NCI-H2227 treated with DMSO at 0.1 percent for 48 hours (cell line): ENCODE measurements around the gene MYO10.
"Not testable (repeated sequence)": the region's sequence is repeated elsewhere in the genome, so short reads cannot be mapped to it uniquely, and the experiment has no call there.

Source experiments
- DNase-seq: peaks from one replicate; lab custom pipeline; 2025; lab: John Stamatoyannopoulos, UW

Gene MYO10

GRCh38 chr5:16781828-16782626, 154.1 kb downstream of the MYO10 start:
- no peak for DNase-seq

DNA sequence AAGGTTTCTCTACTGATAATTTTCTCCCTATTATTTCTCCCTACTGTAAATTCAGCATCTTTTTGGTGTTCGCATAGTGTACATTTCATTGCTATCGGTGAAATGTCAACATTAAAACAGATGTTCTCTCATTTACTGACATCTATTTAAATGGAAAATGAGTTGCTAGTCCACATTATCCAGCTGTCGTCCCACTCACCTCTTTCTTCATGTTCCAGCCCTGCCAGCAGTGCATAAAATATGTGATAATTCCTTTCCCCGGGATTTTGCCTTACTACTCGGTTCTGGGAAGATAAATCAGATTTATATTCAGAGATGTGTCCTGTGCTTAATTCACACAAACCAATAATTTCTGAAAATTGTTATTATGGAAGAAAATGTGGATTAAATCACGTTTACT, 155.8 kb downstream of the MYO10 start:
- DNase-seq: no peak

GRCh38 chr5:16777432-16777831, 158.7 kb downstream of the MYO10 start:
- no peak for DNase-seq

- peak; percentile 40 for DNase-seq
Observed at GRCh38 chr5:16776611-16777251, 159.4 kb downstream of the MYO10 start.

GRCh38 chr5:16774806-16775205, 161.3 kb downstream of the MYO10 start:
- DNase-seq: no peak

GRCh38 chr5:16773991-16774390, 162.1 kb downstream of the MYO10 start:
- peak; percentile 60 for DNase-seq

DNA sequence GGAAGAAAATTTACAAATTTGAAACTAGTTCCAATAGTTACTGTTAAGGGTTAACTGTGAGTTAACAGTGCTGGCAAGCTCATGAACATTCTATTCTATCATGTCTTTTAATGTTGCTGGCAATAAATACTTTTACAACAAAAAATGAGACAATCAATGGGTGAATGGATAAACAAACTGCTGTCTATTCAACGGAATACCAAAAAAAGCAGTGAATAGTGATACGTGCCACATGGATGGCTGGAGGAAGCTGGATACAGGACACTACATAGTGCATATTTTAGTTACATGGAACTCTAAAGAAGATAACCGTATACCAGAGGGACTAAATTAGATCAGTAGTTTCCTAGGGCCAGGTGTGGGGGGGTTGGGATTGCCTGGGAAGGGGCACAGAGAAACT, 163.5 kb downstream of the MYO10 start:
- DNase-seq: no peak

- no peak for DNase-seq
Observed at GRCh38 chr5:16768184-16768583, 167.9 kb downstream of the MYO10 start.

- DNase-seq: no peak
Observed at GRCh38 chr5:16763211-16763610, 172.9 kb downstream of the MYO10 start.

DNA sequence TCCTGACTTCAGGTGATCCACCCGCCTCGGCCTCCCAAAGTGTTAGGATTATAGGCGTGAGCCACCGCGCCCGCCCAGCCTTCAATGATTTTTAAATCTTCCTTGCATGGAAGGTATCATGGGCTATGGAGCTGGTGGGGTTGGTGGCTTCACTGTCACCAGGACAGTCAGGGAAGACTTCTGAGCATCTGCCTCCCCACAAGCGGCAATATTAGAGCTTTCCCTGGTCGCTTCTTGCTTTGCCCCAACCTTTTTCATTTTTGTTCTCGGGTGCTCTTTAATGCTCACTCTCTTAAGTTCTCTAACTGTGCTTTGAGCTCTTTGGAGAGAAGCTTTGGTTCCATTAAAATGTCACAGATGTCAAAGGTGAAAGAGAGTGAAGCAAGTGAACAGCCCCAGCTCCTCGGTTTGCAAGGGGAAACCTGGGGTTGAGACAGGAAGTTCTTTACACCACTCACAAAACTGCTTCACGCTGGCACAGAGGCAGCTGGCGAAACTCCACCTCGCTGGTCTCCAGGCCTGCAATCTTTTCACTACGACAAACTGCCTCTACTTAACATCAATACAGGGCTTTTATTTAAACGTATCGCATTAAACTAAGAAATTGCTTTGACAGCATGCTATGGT, 176.8 kb downstream of the MYO10 start:
- no peak for DNase-seq

DNA sequence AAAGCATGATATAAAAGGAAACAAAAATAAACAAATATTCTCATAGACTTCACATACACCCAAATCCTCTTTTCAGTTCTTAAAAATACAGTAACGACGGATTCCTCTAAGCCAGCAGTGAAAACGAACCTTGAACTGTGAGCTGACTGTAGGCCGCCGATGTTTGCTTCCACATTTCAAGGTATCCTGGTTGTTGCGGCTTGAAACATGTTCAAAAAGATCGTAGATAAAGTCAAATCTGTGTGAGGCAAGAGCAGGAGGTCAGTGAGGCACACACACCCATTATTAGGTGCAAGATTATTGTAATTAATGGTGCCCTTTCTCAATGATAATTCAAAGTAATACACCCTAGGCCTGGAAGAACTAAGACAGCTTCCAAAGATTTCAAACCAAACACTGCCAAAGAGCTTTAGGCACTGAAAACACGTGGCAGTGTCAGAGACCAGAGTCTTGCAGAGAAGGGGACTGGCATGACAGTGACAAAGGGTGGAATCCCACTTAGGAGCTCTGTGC, 178.0 kb downstream of the MYO10 start:
- no peak for DNase-seq

DNA sequence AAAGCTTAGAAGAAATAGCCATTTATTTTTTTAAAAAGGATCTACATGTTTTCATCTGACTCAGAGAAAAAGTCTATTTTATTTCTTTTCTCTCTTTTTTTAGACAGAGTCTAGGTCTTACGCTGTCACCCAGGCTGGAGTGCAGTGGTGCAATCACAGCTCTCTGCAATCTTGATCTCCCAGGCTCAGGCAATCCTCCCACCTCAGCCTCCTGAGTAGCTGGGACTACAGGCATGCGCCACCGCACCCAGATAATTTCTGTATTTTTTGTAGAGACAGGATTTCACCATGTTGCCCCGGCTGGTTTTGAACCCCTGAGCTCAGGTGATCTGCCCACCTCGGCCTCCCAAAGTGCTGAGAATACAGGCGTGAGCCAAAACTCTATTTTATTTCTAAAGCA, 178.5 kb downstream of the MYO10 start:
- DNase-seq: not testable (repeated sequence)

DNA sequence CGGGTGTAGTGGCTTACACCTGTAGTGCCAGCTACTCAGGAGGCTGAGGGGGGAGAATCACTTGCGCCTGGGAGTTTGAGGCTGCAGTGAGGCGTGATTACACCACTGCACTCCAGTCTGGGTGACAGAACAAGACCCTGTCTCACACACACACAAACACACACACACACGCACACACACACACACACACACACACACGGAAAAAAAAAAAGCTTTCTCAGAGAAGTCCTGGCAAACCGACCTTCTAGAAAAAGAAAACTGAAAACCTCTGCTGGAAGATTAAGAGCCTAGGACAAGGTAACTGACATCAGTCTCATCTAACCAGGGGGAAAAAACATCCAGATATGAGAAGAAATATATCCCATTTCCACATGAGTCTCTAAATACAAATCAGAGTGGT, 178.9 kb downstream of the MYO10 start:
- DNase-seq: no peak

DNA sequence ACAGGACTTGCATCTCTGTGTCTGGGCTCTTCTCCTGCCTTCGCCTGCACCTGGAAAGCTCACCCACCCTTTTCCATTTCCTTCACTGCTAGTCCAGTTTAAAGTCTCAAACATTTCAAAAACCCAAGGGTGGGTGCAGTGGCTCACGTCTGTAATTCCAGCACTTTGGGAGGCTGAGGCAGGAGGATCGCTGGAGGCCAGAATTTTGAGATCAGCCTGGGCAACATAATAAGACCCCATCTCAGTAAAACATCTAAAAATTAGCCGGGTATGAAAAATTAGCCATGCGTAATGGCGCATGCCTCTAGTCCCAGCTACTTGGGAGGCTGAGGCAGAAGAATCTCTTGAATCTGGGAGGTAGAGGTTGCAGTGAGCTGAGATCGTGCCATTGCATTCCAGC, 179.4 kb downstream of the MYO10 start:
- no peak for DNase-seq

GRCh38 chr5:16755641-16756040, 180.4 kb downstream of the MYO10 start:
- no peak for DNase-seq

GRCh38 chr5:16754601-16755000, 181.5 kb downstream of the MYO10 start:
- no peak for DNase-seq

- no peak for DNase-seq
Observed at GRCh38 chr5:16754086-16754485, 182.0 kb downstream of the MYO10 start.

GRCh38 chr5:16750445-16750844, 185.6 kb downstream of the MYO10 start:
- DNase-seq: no peak

DNA sequence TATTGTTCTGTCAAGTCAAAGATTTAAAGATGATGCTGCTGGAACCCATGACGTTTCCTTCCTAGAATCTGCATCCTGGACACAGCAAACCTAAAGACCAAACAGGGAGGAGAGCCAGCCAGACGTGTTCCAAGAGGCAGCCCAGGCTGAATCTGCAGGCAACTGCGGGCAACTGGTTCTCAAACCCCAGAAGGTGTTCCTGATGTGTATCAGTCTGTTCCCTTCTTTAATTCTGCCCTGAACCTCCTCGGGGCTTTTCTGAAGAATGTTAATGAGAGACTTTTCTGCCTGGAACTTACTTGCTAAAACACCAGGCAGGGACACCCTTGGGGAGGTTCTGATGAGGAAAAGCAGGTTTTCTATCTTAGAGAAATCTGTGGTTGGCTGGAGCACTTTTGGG, 186.5 kb downstream of the MYO10 start:
- no peak for DNase-seq

DNA sequence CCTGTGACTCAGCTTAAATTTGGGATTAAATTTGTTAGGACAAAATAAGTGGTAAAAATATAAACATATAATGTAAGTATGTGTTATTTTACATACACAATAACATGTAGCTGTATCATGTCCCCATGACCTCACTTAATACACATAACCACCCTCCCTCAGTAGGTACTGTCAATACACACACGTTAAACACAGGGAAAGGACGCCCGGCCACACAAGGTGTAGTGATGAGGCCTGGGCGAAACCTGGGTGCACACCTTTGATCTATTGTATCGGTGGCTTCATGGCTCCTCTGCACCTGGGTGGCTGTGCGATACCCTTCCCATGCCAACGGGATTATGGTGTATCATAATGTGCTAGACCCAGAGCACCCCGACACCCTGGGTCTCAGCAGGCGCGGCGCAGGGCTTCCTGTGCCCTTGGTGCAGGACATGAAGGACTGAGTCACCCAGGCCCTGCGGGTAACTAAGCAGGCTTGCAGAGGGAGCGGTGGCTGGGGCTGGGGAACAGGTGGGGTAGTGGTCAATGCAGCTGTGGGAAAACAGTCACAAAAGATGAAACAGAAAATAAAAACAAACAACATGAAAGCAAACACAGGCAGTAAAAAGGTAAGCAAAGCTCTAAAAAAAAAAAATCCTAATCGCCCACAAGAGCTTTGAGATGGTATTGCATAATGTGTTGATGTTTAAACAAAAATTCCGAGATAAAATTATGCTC, 191.8 kb downstream of the MYO10 start:
- no peak for DNase-seq

DNA sequence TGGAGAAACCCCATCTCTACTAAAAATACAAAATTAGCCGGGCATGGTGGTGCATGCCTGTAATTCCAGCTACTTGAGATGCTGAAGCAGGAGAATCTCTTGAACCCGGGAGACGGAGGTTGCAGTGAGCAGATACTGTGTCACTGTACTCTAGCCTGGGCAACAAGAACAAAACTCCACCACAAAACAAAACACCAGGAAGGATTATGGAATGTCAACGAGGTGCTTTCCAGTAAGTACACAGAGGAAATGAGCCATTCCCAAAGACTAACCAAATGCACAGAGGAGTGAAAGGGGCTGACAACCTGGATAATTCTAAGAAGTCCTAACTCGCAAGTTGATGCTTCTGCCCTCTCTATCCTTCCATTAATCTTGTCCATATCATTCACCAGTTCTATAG, 193.2 kb downstream of the MYO10 start:
- no peak for DNase-seq

DNA sequence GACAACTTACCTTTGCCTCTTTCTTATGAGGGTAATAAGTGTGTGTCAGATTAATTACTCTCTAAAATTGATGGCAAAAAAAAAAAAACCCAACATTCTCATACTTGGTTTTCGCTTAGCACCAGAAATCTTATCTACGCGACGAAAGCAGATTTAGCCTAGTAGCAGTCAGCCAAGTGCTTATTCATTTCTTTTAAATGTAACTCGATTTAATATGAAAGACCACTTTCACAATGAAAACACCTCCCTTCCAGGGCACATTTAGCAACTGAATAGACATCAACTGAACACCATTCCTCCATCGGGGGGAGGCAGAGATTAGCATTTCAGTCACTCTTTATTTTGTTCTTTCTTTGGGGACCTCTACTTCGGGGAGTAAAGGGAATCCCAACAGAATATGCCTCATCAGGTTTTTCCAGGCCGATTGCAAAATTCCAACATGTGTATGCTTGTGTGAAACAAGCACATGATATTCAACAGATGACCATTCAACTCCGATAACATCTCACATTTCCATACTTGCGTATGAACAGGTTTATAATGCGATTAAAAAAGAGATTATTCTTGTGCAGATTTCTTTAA, 195.2 kb downstream of the MYO10 start:
- DNase-seq: no peak
